Esophagus squamous epithelium (tissue), 4 donors: Measurements from ENCODE around the gene ZC3H13.

Experiments used
- POLR2A ChIP-seq, 4 donors: fragments of 450-650 bp; IDR thresholded peaks; one replicate each; pipeline ENCODE4 v1.6.1; 2017; ENCODE audit warnings: antibody characterized with exemption in 4 of 4, mild to moderate bottlenecking in 4 of 4, moderate library complexity in 3 of 4
- TF ChIP-seq, protein P1 (sequence below), 6 experiments: fragments of 450-650 bp in 4 of 6; fragments of 200-600 bp in 2 of 6; sonication (generic) in 2 of 6; IDR thresholded peaks; one replicate each; pipeline ENCODE4 v1.5.1; 2016 to 2019; ENCODE audit warnings: antibody characterized with exemption in 6 of 6, mild to moderate bottlenecking in 4 of 6, moderate library complexity in 4 of 6

GRCh38 chr13:46004491-46004890 is 48.1 kb downstream of the ZC3H13 start:
- no peak for TF ChIP-seq POLR2A (IDR thresholded peaks at IDR 0.05)
- TF ChIP-seq, protein P1, sequence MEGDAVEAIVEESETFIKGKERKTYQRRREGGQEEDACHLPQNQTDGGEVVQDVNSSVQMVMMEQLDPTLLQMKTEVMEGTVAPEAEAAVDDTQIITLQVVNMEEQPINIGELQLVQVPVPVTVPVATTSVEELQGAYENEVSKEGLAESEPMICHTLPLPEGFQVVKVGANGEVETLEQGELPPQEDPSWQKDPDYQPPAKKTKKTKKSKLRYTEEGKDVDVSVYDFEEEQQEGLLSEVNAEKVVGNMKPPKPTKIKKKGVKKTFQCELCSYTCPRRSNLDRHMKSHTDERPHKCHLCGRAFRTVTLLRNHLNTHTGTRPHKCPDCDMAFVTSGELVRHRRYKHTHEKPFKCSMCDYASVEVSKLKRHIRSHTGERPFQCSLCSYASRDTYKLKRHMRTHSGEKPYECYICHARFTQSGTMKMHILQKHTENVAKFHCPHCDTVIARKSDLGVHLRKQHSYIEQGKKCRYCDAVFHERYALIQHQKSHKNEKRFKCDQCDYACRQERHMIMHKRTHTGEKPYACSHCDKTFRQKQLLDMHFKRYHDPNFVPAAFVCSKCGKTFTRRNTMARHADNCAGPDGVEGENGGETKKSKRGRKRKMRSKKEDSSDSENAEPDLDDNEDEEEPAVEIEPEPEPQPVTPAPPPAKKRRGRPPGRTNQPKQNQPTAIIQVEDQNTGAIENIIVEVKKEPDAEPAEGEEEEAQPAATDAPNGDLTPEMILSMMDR (IDR thresholded peaks at IDR 0.05) = no peak
